ENCODE data around the gene EIF5A2.

DNA sequence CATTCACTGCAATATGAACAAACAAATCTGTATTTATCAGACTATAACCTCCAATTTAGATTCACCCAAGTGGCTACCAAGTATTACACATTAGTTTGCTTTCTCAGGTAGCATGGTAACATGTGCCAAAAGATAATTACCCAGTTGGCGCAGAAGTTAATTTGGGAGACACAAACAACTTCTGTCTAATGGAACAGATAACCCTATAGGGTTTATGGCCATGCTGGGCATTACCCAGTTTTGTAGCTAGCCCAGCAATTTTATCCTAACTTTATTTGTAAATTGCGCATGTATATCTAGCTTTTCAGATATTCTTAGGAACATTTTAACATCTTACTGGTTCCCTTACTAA lies 39.2 kb downstream of the EIF5A2 start:
- TF ChIP-seq EP300 (IDR thresholded peaks at IDR 0.05) (no peak), POLR2A (IDR thresholded peaks at IDR 0.05) (no peak)
- TF ChIP-seq, protein P1, sequence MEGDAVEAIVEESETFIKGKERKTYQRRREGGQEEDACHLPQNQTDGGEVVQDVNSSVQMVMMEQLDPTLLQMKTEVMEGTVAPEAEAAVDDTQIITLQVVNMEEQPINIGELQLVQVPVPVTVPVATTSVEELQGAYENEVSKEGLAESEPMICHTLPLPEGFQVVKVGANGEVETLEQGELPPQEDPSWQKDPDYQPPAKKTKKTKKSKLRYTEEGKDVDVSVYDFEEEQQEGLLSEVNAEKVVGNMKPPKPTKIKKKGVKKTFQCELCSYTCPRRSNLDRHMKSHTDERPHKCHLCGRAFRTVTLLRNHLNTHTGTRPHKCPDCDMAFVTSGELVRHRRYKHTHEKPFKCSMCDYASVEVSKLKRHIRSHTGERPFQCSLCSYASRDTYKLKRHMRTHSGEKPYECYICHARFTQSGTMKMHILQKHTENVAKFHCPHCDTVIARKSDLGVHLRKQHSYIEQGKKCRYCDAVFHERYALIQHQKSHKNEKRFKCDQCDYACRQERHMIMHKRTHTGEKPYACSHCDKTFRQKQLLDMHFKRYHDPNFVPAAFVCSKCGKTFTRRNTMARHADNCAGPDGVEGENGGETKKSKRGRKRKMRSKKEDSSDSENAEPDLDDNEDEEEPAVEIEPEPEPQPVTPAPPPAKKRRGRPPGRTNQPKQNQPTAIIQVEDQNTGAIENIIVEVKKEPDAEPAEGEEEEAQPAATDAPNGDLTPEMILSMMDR (IDR thresholded peaks at IDR 0.05), result no peak

Measured in sigmoid colon (tissue), 4 donors.